HEK293 (cell line): ENCODE measurements around the gene STK10.

ENCODE experiments used
- SCRT2 ChIP-seq: fragments of 450-650 bp; formaldehyde crosslinking; IDR thresholded peaks from 2 replicates; pipeline ENCODE4 v1.5.1; 2016; ENCODE audit warnings: missing biosample characterization, missing genetic modification characterization
- TCF7L2 ChIP-seq: IDR thresholded peaks from 2 replicates; pipeline ENCODE4 v1.6.1; 2011; ENCODE audit warnings: low read depth, mild to moderate bottlenecking, inconsistent platforms, low read length, moderate library complexity, borderline replicate concordance
- YY1 ChIP-seq: fragments of 450-650 bp; formaldehyde crosslinking; IDR thresholded peaks from 2 replicates; pipeline ENCODE4 v1.5.1; 2018; ENCODE audit warnings: missing biosample characterization, missing genetic modification characterization
- ZNF133 ChIP-seq: fragments of 450-650 bp; formaldehyde crosslinking; IDR thresholded peaks from 2 replicates; pipeline ENCODE4 v1.5.1; 2016; ENCODE audit warnings: missing biosample characterization, missing genetic modification characterization
- ZNF239 ChIP-seq: fragments of 450-650 bp; formaldehyde crosslinking; IDR thresholded peaks from 2 replicates; pipeline ENCODE4 v1.5.1; 2016; ENCODE audit warnings: missing biosample characterization, missing genetic modification characterization
- ZNF48 ChIP-seq: fragments of 450-650 bp; formaldehyde crosslinking; IDR thresholded peaks from 2 replicates; pipeline ENCODE4 v1.5.1; 2016; ENCODE audit warnings: missing biosample characterization, missing genetic modification characterization
- ZNF514 ChIP-seq: fragments of 450-650 bp; formaldehyde crosslinking; IDR thresholded peaks from 2 replicates; pipeline ENCODE4 v1.5.1; 2016; ENCODE audit warnings: missing biosample characterization, missing genetic modification characterization
- TF ChIP-seq, protein P1 (sequence below): fragments of 450-650 bp; formaldehyde crosslinking; IDR thresholded peaks from 2 replicates; pipeline ENCODE4 v1.5.1; 2016; ENCODE audit warnings: missing biosample characterization, missing genetic modification characterization
- TF ChIP-seq, protein P2 (sequence below): fragments of 450-650 bp; formaldehyde crosslinking; IDR thresholded peaks from 2 replicates; pipeline ENCODE4 v1.5.1; 2016; ENCODE audit warnings: missing biosample characterization, missing genetic modification characterization
- TF ChIP-seq, protein P3 (sequence below): fragments of 450-650 bp; formaldehyde crosslinking; optimal IDR thresholded peaks from 2 replicates; pipeline ENCODE3; 2016; ENCODE audit warnings: missing biosample characterization, mild to moderate bottlenecking, missing genetic modification characterization
- TF ChIP-seq, protein P4 (sequence below): fragments of 450-650 bp; formaldehyde crosslinking; IDR thresholded peaks from 2 replicates; pipeline ENCODE4 v1.5.1; 2016; ENCODE audit warnings: missing biosample characterization, missing genetic modification characterization
- TF ChIP-seq, protein P5 (sequence below): fragments of 450-650 bp; formaldehyde crosslinking; IDR thresholded peaks from 2 replicates; pipeline ENCODE4 v1.5.1; 2017; ENCODE audit warnings: missing biosample characterization, missing genetic modification characterization

DNA sequence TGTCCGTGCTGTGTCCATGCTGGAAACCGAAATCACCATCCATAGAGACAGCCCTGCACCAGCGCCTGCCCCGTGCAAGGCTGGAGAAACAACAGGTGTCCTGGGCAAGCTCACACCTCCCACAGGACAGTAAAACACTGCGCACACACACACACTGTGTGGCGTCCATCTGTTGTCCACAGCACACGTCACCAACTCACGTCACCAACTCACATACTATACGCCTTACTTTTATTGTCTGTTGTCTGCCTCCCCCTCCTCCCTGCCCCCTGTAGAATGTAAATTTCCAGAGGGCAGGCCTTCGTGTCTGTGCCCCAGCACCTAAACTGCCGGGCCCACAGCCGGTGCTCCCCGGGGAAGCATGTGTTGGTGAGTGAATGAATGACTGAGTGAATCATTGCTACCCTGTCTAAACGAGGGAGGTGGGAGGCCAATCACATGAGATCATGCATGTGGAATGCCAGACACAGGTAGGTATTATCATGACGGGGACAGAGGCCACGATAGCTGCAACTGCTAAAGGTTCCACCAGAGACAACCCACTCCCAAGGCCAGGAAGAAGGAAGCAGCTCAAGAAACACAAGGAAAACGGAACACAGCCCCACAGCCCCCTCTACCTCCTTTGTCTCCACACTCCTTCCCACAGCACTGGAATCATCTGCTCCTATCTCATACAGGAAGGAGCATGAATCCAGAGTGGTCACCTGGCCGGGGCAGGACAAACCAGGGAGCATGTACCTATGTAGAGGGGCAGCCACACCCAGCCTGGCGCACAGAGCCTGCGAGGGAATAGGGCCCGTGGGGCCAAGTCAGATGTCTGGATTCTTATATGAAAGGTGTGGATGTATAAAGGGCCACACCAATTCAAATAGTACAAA is 41.9 kb downstream of the STK10 start:
- TF ChIP-seq, protein P1, sequence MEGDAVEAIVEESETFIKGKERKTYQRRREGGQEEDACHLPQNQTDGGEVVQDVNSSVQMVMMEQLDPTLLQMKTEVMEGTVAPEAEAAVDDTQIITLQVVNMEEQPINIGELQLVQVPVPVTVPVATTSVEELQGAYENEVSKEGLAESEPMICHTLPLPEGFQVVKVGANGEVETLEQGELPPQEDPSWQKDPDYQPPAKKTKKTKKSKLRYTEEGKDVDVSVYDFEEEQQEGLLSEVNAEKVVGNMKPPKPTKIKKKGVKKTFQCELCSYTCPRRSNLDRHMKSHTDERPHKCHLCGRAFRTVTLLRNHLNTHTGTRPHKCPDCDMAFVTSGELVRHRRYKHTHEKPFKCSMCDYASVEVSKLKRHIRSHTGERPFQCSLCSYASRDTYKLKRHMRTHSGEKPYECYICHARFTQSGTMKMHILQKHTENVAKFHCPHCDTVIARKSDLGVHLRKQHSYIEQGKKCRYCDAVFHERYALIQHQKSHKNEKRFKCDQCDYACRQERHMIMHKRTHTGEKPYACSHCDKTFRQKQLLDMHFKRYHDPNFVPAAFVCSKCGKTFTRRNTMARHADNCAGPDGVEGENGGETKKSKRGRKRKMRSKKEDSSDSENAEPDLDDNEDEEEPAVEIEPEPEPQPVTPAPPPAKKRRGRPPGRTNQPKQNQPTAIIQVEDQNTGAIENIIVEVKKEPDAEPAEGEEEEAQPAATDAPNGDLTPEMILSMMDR (tag by site-specific recombination): no peak
- TF ChIP-seq, protein P2, sequence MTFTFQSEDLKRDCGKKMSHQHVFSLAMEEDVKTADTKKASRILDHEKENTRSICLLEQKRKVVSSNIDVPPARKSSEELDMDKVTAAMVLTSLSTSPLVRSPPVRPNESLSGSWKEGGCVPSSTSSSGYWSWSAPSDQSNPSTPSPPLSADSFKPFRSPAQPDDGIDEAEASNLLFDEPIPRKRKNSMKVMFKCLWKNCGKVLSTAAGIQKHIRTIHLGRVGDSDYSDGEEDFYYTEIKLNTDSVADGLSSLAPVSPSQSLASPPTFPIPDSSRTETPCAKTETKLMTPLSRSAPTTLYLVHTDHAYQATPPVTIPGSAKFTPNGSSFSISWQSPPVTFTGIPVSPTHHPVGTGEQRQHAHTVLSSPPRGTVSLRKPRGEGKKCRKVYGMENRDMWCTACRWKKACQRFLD (tag by site-specific recombination): no peak
- TF ChIP-seq, protein P3, sequence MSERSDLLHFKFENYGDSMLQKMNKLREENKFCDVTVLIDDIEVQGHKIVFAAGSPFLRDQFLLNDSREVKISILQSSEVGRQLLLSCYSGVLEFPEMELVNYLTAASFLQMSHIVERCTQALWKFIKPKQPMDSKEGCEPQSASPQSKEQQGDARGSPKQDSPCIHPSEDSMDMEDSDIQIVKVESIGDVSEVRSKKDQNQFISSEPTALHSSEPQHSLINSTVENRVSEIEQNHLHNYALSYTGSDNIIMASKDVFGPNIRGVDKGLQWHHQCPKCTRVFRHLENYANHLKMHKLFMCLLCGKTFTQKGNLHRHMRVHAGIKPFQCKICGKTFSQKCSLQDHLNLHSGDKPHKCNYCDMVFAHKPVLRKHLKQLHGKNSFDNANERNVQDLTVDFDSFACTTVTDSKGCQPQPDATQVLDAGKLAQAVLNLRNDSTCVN (tag by site-specific recombination): peak; percentile 5
- TF ChIP-seq ZNF514 (tag by site-specific recombination): no peak
- no peak for TF ChIP-seq ZNF239 (tag by site-specific recombination)
- TF ChIP-seq YY1 (tag by site-specific recombination): no peak
- TF ChIP-seq, protein P4, sequence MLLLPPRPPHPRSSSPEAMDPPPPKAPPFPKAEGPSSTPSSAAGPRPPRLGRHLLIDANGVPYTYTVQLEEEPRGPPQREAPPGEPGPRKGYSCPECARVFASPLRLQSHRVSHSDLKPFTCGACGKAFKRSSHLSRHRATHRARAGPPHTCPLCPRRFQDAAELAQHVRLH (tag by site-specific recombination): no peak
- no peak for TF ChIP-seq TCF7L2
- TF ChIP-seq ZNF133 (tag by site-specific recombination): no peak
- peak; percentile 82 for TF ChIP-seq SCRT2
- TF ChIP-seq, protein P5, sequence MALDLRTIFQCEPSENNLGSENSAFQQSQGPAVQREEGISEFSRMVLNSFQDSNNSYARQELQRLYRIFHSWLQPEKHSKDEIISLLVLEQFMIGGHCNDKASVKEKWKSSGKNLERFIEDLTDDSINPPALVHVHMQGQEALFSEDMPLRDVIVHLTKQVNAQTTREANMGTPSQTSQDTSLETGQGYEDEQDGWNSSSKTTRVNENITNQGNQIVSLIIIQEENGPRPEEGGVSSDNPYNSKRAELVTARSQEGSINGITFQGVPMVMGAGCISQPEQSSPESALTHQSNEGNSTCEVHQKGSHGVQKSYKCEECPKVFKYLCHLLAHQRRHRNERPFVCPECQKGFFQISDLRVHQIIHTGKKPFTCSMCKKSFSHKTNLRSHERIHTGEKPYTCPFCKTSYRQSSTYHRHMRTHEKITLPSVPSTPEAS: no peak
- TF ChIP-seq ZNF48 (tag by site-specific recombination): no peak
